Mesothelial cell of epicardium (in vitro differentiated cells): ENCODE results near the gene DCLK1. TPM values are rescaled to one million over a fixed set of nuclear protein-coding genes. Genes with fewer than 3 reads are reported as not detected.

Source experiments
- DNase-seq, 2 experiments: peaks; one replicate each; pipeline ENCODE4 v3.0.0; 2021; ENCODE audit warnings: low spot score in 2 of 2; ENCODE audit not compliant: unreplicated experiment in 2 of 2
- H3K27ac Mint-ChIP-seq: 2 replicates; pipeline ENCODE4 v1.8.0; 2021; ENCODE audit warnings: mixed read lengths
- H3K27me3 Mint-ChIP-seq: 2 replicates; pipeline ENCODE4 v1.8.0; 2021; ENCODE audit warnings: low read depth, mixed read lengths
- H3K36me3 Mint-ChIP-seq: 2 replicates; pipeline ENCODE4 v1.8.0; 2021; ENCODE audit warnings: mixed read lengths
- H3K4me1 Mint-ChIP-seq: 2 replicates; pipeline ENCODE4 v1.8.0; 2021; ENCODE audit warnings: mixed read lengths
- H3K4me3 Mint-ChIP-seq: 2 replicates; pipeline ENCODE4 v1.8.0; 2021; ENCODE audit warnings: mild to moderate bottlenecking, moderate library complexity, mixed read lengths
- H3K9me3 Mint-ChIP-seq: 2 replicates; pipeline ENCODE4 v1.8.0; 2021; ENCODE audit warnings: mixed read lengths
- CTCF ChIP-seq: fragments of 200-600 bp; sonication (generic); IDR thresholded peaks from one replicate; pipeline ENCODE4 v1.5.0; 2021; ENCODE audit warnings: antibody characterized with exemption; ENCODE audit not compliant: unreplicated experiment
- total RNA-seq: library from RNA; stranded (reverse); gene quantifications from 3 replicates; pipeline ENCODE4 v1.2.1, GENCODE V29; 2021

The DCLK1 gene
- total RNA-seq, 1 donor from 2014 or later, result 21.7 TPM

- Mint-ChIP-seq H3K4me3 (no peak overlapping the region), H3K4me1 (peaks cover 32% of the 10 kb centered on the region), H3K36me3 (no peaks in the 10 kb centered on the region), H3K27me3 (no peaks in the 10 kb centered on the region), H3K9me3 (no peaks in the 10 kb centered on the region), H3K27ac (no peak overlapping the region)
- no peak for DNase-seq
- TF ChIP-seq CTCF, result no peak
These were observed 410.9 kb downstream of the DCLK1 start for GRCh38 chr13:35720290-35720689.

Other genes with a start within 250 kb of the DCLK1 start
- 0.44 to 0.58 TPM (median 0.47 TPM) in 3 replicates for gene SOHLH2, start 83.2 kb upstream of the DCLK1 start, total RNA-seq
- gene CCDC169, start 166.4 kb upstream of the DCLK1 start, total RNA-seq, result 3.7 to 5.3 TPM (median 4.7 TPM) in 3 replicates
- gene SPART, start 215.0 kb upstream of the DCLK1 start, total RNA-seq, result 88.5 to 90.7 TPM (median 89.5 TPM) in 3 replicates